C4-2B (cell line): Measurements from ENCODE around the gene CHMP4A.
A peak's percentile ranks its signal among the peaks of the same experiment; 100 is the strongest.

Experiments
- H3K27ac ChIP-seq: fragments of 450-650 bp; 2 replicates; pipeline ENCODE4 v1.5.1; 2017
- CTCF ChIP-seq: fragments of 450-650 bp; conservative IDR thresholded peaks from 2 replicates; pipeline ENCODE4 v1.5.1; 2017; ENCODE audit warnings: mild to moderate bottlenecking
- ZFX ChIP-seq: fragments of 450-650 bp; IDR thresholded peaks from 2 replicates; pipeline ENCODE4 v1.6.1; 2017

CHMP4A gene

GRCh38 chr14:24167469-24168114, 45.7 kb downstream of the CHMP4A start:
- no peak overlapping the region for H3K27ac ChIP-seq
- TF ChIP-seq CTCF (no peak), ZFX (no peak)

- no peak overlapping the region for H3K27ac ChIP-seq
- TF ChIP-seq ZFX (no peak), CTCF (no peak)
Measured at GRCh38 chr14:24165785-24166184, 47.5 kb downstream of the CHMP4A start.

GRCh38 chr14:24164518-24164991, 48.7 kb downstream of the CHMP4A start:
- no peak for TF ChIP-seq CTCF
- no peak overlapping the region for H3K27ac ChIP-seq

- TF ChIP-seq ZFX (no peak), CTCF (no peak)
- H3K27ac ChIP-seq: no peak overlapping the region
Measured at GRCh38 chr14:24162093-24162492, 51.2 kb downstream of the CHMP4A start.

- no peak for TF ChIP-seq ZFX
- TF ChIP-seq CTCF: peak; percentile 95
- peak within 1 kb of the TSS; percentile 23; the same call in 1 of the 2 replicates for H3K27ac ChIP-seq
Measured at GRCh38 chr14:24160850-24161804, 52.2 kb downstream of the CHMP4A start, which contains the start of gene IRF9. TSS of gene IRF9 (plus strand) at chr14:24161265. CDS start at chr14:24162145, 880 bp downstream.

- TF ChIP-seq CTCF: no peak
- no peak for TF ChIP-seq ZFX
- H3K27ac ChIP-seq: no peak overlapping the region
Measured at GRCh38 chr14:24160499-24160849, 52.8 kb downstream of the CHMP4A start.
